HG03378 (cell line): ENCODE data around the gene CANT1.
A peak's percentile ranks its signal among the peaks of the same experiment; 100 is the strongest.

Experiments used
- ATAC-seq: cut with Tn5 transposase; IDR thresholded peaks from one replicate; pipeline ENCODE4 v1.9.1; 2021; ENCODE audit warnings: mild to moderate bottlenecking, moderate library complexity; ENCODE audit not compliant: unreplicated experiment

Gene CANT1

DNA sequence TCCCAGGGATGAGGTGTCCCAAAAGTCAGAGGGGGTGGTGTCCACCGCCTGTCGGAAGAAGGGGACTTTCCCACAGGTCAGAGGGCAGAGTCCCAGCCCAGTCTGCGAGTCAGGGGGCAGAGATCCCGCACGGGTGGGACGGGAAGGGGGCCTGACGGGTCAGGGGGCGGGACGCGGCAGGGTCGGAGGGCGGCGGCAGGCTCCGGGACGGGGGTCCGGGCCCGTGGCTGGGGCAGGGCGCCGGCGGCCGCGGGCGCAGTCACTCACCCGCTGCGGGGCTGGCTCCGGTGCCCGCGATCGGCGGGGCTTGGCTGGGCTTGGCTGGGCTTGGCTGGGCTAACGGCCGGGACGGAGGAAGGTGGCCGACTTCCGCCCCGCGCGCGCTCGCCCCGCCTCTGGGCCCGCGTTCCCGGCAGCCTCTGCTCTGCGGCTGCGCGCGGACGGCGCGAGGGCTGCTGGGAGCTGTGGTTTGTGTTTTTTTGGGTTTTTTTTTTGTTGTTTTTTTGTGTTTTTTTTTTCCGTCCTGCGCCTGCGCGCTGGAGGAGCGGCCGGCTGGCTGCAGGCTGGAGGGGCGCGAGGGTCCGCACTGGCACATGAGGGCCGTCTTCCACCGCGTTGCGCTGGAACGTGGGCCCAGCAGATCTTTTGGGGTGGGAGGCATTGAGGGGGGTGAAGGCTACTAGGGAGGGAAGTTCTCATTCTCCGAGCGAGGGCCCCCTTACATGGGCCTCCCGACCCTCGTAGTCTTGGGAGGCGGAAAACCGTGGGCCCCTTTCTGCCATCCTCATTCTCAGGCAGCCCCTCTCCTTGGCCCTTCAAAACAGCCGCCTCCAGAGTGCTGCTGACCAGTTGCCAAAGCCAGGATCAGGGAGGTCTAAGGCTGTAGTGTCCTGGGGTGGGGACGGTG, at the start of gene CANT1:
Gene CANT1, minus strand, starts transcription at position 368 of the 907 bp plus-strand sequence. CDS start 12,142 bp downstream, outside the sequence.
- peak; percentile 64 for ATAC-seq

DNA sequence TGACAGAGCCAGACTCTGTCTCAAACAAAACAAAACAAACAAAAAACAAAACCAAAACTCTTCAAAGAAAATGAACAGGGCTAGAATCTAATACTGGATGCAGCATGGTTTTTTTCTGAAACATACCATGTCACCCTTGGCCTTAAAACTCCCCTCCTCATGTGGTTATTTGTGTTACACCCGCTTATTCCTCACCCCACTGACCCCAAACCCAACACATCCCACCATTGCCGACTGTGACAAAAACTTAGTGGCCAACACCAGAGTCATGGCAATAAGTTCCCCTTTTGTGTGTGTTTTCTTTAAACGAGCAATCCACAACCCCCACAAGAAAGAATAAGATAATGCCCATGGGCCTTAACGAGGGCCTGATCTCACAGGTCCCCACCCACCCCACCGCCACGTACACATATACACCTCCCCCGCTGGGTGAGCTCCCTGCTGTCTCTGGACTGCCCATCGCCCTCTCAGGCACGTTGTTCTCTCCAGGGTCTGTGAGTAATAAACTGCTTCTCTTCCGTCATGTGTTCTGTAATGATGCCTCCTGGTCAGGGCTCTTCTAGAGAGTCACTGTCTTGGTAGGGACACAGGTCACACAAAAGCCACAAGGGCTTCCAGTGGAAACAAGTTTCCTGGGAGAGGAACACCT, 48.3 kb upstream of the CANT1 start:
- no peak for ATAC-seq

DNA sequence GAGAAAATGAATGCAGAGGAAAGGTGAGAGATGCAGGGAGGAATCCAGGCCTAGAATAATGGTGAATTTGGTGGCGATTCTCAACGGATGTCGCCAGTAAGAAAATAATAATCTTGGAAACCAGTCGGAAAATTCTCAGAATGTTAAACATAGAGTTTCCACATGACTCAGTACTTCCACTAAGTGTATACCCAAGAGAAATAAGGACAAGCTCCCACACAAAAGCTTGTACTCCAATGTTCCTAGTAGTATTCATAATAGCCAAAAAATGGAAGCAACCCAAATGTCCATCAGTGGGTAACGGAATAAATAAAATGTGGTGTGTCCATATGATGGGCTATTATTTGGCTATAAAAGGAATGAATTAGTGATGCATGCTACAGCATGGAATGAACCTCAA, 45.6 kb upstream of the CANT1 start:
- ATAC-seq, result no peak

DNA sequence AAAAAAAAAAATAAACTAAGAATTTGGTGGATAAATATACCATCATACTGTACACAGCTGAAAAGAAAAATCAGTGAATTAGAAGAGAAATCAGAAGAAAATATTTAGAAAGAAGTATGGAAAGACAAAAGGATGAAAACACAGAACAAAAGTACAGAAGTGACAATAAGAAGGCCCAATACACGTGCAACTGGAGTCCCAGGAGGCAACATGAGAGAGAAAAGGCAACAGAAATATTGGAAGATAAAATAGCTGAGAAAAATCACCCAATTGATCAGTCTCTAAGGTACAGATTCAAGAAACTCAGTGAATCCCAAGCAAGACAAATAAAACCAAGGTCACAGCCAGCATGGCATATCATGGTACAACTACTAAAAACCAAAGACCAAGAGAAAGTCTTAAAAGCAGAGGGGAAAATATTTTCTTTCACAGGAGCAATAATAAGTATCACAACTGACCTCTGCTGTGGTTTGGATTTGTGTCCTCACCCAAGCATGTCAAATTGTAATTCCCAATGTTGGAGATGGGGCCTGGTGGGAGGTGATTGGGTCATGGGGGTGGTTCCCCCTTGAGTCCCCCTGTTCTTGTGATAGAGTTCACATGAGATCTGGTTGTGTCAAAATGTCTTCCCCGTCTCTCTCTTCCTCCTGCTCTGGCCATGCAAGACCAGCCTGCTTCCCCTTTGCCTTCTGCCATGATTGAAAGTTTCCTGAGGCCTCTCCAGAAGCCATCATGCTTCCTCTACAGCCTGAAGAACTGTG, 44.8 kb upstream of the CANT1 start:
- no peak for ATAC-seq

DNA sequence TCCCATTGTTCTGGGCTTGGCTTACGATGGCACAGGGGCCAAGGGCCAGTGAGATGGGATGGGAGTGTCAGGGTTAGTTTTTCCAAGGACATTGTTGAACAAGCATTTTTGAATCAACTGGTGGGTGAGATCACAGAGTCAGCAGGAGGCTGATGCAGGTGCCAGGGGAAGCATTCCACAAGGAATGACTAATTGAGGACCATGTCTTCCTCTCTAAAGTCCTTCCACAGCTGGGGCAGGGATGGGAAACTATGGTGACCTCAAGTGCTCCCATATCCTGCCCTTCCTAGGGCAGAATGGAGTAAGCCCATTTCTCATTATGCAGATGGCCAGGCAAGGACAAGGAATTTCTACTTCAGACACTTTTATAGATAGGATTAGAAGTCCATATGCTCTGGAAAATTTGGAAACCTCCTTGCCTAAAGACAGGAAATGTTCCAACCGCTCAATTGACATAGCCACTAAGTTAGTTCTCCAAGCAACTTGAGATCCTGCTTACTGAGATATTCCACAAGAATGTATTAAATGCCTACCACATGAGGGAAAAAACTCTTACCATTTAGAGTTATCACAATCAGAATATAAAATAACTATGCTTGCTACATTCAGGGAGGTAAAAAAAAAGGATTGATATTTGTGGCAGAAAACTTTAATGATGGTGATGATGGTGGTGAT, 43.8 kb upstream of the CANT1 start:
- no peak for ATAC-seq

DNA sequence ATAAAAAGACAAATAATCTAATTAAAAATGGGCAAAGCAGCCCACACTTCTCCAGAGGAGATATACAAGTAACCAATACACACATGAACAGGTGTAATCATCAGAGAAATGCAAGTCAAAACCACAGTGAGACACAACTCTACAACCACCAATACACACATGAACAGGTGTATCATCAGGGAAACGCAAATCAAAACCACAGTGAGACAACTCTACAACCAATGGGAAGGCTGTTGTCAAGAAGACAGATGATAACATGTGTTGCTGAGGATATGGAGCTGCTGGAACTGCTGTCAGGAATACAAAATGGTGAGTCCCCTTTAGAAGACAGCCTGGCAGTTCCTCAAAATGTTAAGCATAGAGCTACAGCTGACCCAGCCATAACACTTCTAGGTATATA, 42.6 kb upstream of the CANT1 start:
- ATAC-seq, result no peak

DNA sequence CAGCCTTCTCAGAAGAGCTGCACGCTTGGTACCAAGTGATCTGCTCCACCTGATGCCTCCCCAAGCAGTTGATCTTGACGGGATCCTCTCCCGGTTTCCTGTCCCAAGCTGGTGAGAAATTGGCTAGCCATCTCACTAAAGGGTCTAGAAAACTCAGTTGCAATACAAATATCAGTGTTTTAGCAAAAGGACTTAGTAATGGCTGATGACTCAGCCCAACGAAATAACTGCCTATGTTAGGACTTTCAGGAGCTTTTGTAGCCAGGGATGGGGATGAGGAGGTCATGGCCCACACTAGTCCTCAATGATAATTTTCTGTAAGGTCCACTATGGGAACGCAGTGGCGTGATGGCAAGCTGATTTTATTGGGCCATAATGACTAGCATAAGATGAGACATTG, 41.7 kb upstream of the CANT1 start:
- ATAC-seq, result no peak

DNA sequence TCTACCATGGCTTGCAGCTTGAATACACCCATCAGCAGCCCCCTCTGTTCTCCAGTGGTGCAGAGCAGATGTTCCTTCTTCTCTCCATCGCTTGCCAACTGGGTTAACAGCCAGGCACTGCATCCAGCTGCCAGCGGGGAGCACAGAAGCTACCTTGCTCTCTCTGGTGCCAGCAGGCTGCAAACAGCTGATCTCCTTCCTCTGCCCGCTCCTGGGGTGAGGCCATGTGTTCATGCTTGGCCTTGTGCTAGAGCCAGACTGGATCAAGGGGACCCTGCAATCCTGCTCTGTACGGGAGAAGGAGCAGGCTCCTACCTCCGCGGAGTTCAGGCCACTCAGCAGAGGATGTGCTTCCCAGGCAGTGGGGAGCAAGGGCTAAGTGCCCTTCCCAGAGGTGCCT, 41.0 kb upstream of the CANT1 start:
- no peak for ATAC-seq

DNA sequence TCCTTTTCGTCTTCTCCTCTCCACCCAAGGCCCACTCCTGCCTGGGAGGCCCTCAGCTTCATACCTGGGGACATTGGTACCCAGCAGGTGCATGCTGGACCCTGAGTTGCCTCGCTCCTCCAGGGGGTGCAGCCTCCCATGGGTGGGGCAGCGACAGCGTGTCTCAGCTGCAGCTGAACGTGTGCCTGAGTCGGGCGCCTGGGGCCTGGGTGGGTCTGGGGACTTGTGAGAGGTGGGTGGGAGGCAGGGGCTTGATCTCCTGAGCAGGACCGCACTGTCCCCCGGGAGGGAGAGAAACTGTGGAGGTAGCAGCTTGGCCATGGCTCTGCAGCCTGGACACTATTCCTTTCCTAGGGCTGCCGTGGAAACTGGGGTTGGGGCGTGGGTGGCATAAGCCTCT, 40.3 kb upstream of the CANT1 start:
- no peak for ATAC-seq

DNA sequence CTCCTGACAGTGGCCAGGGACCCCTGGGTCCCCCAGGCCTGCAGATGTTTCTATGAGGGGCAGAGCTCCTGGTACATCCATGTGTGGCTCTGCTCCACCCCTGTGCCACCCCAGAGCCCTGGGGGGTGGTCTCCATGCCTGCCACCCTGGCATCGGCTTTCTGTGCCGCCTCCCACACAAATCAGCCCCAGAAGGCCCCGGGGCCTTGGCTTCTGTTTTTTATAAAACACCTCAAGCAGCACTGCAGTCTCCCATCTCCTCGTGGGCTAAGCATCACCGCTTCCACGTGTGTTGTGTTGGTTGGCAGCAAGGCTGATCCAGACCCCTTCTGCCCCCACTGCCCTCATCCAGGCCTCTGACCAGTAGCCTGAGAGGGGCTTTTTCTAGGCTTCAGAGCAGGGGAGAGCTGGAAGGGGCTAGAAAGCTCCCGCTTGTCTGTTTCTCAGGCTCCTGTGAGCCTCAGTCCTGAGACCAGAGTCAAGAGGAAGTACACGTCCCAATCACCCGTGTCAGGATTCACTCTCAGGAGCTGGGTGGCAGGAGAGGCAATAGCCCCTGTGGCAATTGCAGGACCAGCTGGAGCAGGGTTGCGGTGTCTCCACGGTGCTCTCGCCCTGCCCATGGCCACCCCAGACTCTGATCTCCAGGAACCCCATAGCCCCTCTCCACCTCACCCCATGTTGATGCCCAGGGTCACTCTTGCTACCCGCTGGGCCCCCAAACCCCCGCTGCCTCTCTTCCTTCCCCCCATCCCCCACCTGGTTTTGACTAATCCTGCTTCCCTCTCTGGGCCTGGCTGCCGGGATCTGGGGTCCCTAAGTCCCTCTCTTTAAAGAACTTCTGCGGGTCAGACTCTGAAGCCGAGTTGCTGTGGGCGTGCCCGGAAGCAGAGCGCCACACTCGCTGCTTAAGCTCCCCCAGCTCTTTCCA, 39.5 kb upstream of the CANT1 start:
- ATAC-seq, result no peak

DNA sequence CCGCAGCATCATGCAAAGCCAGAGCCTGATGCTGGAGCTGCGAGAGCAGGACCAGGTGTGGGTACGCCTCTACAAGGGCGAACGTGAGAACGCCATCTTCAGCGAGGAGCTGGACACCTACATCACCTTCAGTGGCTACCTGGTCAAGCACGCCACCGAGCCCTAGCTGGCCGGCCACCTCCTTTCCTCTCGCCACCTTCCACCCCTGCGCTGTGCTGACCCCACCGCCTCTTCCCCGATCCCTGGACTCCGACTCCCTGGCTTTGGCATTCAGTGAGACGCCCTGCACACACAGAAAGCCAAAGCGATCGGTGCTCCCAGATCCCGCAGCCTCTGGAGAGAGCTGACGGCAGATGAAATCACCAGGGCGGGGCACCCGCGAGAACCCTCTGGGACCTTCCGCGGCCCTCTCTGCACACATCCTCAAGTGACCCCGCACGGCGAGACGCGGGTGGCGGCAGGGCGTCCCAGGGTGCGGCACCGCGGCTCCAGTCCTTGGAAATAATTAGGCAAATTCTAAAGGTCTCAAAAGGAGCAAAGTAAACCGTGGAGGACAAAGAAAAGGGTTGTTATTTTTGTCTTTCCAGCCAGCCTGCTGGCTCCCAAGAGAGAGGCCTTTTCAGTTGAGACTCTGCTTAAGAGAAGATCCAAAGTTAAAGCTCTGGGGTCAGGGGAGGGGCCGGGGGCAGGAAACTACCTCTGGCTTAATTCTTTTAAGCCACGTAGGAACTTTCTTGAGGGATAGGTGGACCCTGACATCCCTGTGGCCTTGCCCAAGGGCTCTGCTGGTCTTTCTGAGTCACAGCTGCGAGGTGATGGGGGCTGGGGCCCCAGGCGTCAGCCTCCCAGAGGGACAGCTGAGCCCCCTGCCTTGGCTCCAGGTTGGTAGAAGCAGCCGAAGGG, 38.6 kb upstream of the CANT1 start:
- ATAC-seq, result no peak

DNA sequence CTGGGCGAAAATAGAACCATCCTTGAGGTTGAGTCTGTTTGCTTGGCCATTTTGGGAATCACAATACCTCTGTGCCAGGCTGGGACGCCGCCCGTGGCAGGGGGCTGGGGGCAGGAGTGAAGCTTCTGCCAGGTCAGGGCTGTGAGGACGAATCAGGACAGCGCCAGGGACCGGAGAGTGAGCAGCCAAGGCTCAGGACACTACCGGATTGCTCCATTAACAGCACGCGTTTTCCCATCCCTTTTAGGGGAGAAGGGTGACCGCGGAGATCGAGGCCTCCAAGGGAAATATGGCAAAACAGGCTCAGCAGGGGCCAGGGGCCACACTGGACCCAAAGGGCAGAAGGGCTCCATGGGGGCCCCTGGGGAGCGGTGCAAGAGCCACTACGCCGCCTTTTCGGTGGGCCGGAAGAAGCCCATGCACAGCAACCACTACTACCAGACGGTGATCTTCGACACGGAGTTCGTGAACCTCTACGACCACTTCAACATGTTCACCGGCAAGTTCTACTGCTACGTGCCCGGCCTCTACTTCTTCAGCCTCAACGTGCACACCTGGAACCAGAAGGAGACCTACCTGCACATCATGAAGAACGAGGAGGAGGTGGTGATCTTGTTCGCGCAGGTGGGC, 37.8 kb upstream of the CANT1 start:
- ATAC-seq, result no peak

DNA sequence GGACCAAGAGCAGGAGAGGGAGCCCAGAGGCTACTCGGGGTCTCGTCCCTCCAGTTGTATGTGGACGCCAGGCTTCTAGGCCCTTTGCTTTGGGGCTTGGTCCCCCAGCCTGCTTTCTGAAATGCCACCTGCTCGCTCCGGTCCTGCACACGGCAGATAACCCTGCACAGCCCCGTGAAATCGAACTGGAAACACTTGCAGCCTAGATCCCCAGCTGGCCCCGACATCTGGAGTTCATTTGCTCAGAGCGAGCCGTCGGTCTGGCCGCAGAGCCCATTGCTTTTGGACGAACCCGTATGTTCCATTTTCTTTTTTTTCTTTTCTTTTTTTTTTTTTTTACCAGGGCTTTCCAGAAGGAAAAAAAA, 37.3 kb upstream of the CANT1 start:
- ATAC-seq, result no peak

DNA sequence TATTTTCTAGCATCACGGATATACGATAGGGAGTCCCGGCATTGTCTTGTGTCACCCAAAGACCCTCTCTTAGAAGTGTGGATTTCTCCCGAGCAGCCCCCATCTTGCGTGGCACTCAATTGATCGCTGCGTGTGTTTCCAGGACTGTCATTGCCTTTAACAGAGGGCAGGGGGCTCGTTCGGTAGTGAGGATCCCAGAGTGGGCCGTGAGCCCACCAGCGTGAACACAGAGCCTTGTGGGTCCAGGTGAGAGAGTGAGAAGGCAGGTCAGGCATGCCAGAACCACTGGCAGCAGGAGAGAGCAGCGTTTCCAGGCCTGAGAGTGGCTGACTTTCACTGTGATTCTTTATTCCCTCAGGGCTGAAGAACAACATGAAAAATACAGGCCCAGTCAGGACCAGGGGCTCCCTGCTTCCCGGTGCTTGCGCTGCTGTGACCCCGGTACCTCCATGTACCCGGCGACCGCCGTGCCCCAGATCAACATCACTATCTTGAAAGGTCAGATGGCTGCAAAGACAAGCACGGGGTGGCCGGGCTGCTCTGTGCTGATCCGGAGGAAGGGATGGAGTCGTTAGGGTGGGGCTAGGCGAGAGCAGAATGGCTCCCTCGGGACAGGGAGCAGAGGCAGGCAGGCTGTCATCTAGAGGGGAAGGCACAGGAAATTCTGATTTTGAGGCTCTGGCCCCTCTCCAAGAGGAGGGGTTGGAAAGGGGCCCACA, 36.8 kb upstream of the CANT1 start:
- no peak for ATAC-seq

DNA sequence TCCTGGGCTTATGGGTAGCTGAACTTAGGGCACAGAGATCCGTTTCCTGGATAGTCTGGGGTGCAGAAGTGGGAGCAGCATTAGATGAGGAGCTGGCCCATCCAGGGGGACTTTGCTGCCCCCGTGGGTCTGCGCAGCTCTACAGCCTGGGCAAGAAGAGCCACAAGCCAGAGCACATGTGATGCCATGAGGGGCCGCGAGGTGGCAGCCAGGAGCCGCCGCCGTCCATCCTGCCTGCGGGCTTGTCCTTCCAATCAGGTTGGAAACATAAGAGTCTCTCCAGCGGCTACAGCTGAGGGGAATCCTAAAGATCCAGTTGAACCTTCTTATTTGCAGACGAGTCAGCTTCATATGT, 36.3 kb upstream of the CANT1 start:
- ATAC-seq, result no peak

DNA sequence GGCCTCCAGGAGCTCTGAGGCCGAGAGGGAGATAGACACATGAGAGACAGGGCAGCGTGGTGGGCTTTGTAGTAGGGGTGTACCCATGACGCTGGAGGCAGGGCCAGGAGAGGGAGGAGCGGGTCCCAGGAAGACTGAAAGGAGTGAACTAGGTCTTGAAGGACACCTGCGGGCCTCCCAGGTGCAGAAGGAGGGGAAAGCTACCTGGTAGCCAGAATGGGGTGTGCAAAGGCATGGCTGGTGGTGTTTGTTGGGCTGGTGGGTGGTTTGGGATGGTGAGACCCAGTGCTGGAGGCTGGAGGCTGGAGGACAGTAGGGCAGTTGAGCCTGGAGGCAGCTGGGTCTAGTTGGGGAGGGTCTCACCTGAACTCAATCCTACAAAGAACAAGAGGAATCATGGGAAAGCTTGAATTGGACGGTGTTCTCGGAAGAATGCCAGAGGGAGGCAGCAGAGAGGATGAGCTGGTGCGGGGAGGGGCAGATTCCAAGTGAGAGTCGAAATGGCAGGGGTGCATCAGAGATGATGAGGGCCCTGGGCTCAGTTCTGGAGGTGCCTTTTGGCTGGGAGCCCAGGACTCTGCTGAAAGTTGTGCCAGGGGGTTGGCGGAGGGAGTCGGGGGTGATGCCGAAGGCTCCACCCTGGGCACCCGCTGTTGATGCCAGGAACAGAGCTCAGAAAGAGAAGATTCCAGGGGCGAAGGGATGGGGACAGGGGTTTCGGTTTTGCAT, 35.6 kb upstream of the CANT1 start:
- no peak for ATAC-seq

DNA sequence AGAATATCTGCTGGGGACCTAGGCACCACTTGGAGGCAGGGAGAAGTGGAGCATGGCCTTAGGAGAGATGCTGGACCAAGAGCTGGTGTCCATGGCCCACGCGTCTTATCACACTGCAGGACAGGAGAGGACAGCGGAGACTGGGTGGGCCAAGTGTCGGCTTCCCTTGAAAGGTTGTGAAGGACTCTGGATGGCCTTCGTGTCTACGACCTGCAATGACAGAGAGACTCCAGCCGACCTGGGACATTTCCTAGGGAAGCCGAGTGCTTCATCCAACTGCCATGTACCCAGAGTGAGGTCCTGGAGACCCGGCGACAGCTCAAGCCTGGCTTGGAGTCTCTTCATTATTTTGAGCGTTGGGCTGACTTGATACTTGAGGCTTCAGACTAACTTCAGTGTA, 34.9 kb upstream of the CANT1 start:
- ATAC-seq, result no peak
